HL-60 (cell line): Measurements from ENCODE around the gene NMT2.

Source experiments
- DNase-seq, 2 experiments: peaks; one replicate each; pipeline ENCODE4 v3.0.0-alpha.2; 2010 to 2020; ENCODE audit warnings: low read depth in 1 of 2, low spot score in 1 of 2
- H3K27ac ChIP-seq: fragments of 250-450 bp; sonication (Bioruptor Pico); replicated peaks from 2 replicates; pipeline ENCODE4 v1.5.1; 2020; ENCODE audit warnings: mild to moderate bottlenecking, moderate library complexity
- H3K27me3 ChIP-seq: fragments of 250-450 bp; sonication (Bioruptor Pico); 2 replicates; pipeline ENCODE4 v1.5.1; 2021; ENCODE audit warnings: mild to moderate bottlenecking, moderate library complexity; ENCODE audit not compliant: insufficient read depth, poor library complexity, severe bottlenecking
- H3K4me3 ChIP-seq: replicated peaks from 2 replicates; pipeline ENCODE4 v1.5.1; 2011; ENCODE audit warnings: mild to moderate bottlenecking, control low read depth, low read length; ENCODE audit not compliant: insufficient read depth
- CTCF ChIP-seq: IDR thresholded peaks from one replicate; pipeline ENCODE4 v1.5.1; 2011; ENCODE audit warnings: low read length, control low read depth, inconsistent platforms; ENCODE audit not compliant: insufficient read depth
- GABPA ChIP-seq: IDR thresholded peaks from 2 replicates; pipeline ENCODE4 v1.6.1; 2012; ENCODE audit warnings: low read depth
- POLR2AphosphoS5 ChIP-seq: IDR thresholded peaks from 2 replicates; pipeline ENCODE4 v1.6.1; 2012; ENCODE audit warnings: low read depth
- REST ChIP-seq: IDR thresholded peaks from 2 replicates; pipeline ENCODE4 v1.6.1; 2012; ENCODE audit warnings: low read depth; ENCODE audit not compliant: insufficient replicate concordance
- SPI1 ChIP-seq: IDR thresholded peaks from 2 replicates; pipeline ENCODE4 v1.6.1; 2012; ENCODE audit warnings: low read depth, mild to moderate bottlenecking, borderline replicate concordance

Gene NMT2

GRCh38 chr10:15097011-15097812 is 71.3 kb downstream of the NMT2 start, which contains the start of gene RPP38:
Gene RPP38 (plus strand): TSS chr10:15097355. CDS start chr10:15103315, 5,960 bp downstream.
- TF ChIP-seq SPI1 (no peak), POLR2AphosphoS5 (peak; percentile 76; the same call in 1 of the 2 replicates), GABPA (0 out of 2 replicates have a peak, but pooled peaks have one; percentile 9), REST (peak; percentile 35)
- Histone ChIP-seq H3K27me3 (no peaks in the 10 kb centered on the region), H3K4me3 (peak within 1 kb of the TSS; percentile 65), H3K27ac (peak within 1 kb of the TSS; percentile 96)
- DNase-seq, result peak; percentile 70 to 84

- no peaks in the 10 kb centered on the region for H3K27me3 ChIP-seq
- TF ChIP-seq REST (no peak), GABPA (no peak), SPI1 (no peak), POLR2AphosphoS5 (no peak), CTCF (no peak)
- DNase-seq, result no peak
- H3K4me3 ChIP-seq, result peak overlapping the region; percentile 65
- peak overlapping the region; percentile 96 for H3K27ac ChIP-seq
Observed at GRCh38 chr10:15096661-15097010, 71.9 kb downstream of the NMT2 start.

GRCh38 chr10:15092855-15093408 is 75.6 kb downstream of the NMT2 start:
- no peak for DNase-seq
- Histone ChIP-seq H3K27me3 (no peaks in the 10 kb centered on the region), H3K27ac (no peak overlapping the region), H3K4me3 (no peak overlapping the region)
- TF ChIP-seq REST, result no peak
- TF ChIP-seq SPI1, result no peak
- no peak for TF ChIP-seq CTCF
- TF ChIP-seq GABPA, result no peak
- no peak for TF ChIP-seq POLR2AphosphoS5
